H1 (cell line): ENCODE results near the gene CTF1. TPM values are rescaled to one million over a fixed set of nuclear protein-coding genes. Genes with fewer than 3 reads are reported as not detected.

Source experiments
- CBX5 ChIP-seq: fragments of 300-800, 300-1000 bp; sonication (generic); IDR thresholded peaks from 2 replicates; pipeline ENCODE4 v1.7.1; 2016; ENCODE audit warnings: antibody characterized with exemption, low read length, low read depth
- CHD2 ChIP-seq: IDR thresholded peaks from 2 replicates; pipeline ENCODE4 v1.6.1; 2012; ENCODE audit warnings: low read length, improper control_type of control experiment
- EGR1 ChIP-seq: IDR thresholded peaks from 2 replicates; pipeline ENCODE4 v1.6.1; 2011; ENCODE audit warnings: low read depth, low read length, borderline replicate concordance
- HDAC6 ChIP-seq: IDR thresholded peaks from one replicate; pipeline ENCODE4 v1.7.1; 2012; ENCODE audit warnings: low read depth, mild to moderate bottlenecking, inconsistent platforms, low read length, moderate library complexity
- JUND ChIP-seq: IDR thresholded peaks from 2 replicates; pipeline ENCODE4 v1.6.1; 2011; ENCODE audit warnings: mild to moderate bottlenecking, improper control_type of control experiment, low read length
- POLR2AphosphoS5 ChIP-seq: IDR thresholded peaks from 2 replicates; pipeline ENCODE4 v1.6.1; 2011; ENCODE audit warnings: low read depth, low read length
- POU5F1 ChIP-seq: IDR thresholded peaks from 2 replicates; pipeline ENCODE4 v1.6.1; 2011; ENCODE audit warnings: low read depth, mild to moderate bottlenecking, low read length, moderate library complexity
- SIX5 ChIP-seq: IDR thresholded peaks from 2 replicates; pipeline ENCODE4 v1.6.1; 2011; ENCODE audit warnings: mild to moderate bottlenecking, low read depth, low read length
- SP2 ChIP-seq: IDR thresholded peaks from 2 replicates; pipeline ENCODE4 v1.6.1; 2012; ENCODE audit warnings: mild to moderate bottlenecking, low read length, inconsistent platforms
- SUZ12 ChIP-seq: fragments of 200-600 bp; sonication (generic); IDR thresholded peaks from 2 replicates; pipeline ENCODE4 v1.6.1; 2012; ENCODE audit warnings: mild to moderate bottlenecking, inconsistent platforms, low read length, moderate library complexity, mixed read lengths
- TBP ChIP-seq: IDR thresholded peaks from 2 replicates; pipeline ENCODE4 v1.6.1; 2011; ENCODE audit warnings: low read depth, low read length, improper control_type of control experiment
- polyA plus RNA-seq, 7 experiments: library from polyadenylated mRNA; depleted of rRNA in 3 of 7; stranded (reverse) in 5 of 7; unstranded in 2 of 7; fragments of >200 nt in 5 of 7; fragments of 200-250 nt in 2 of 7; gene quantifications; 1 replicate in 5 of 7; 2 replicates in 1 of 7; 4 replicates in 1 of 7; pipeline versions ENCODE4 v1.2.1 to v1.2.3, GENCODE V29; 2011 to 2013; ENCODE audit warnings: missing spikeins in 2 of 7, mixed read lengths in 2 of 7
- total RNA-seq: library from RNA; stranded (reverse); fragmentation: NEBNext Ultra II Directional; extraction: Animal tissue kit (Norgen Biotek cat#: 25700); gene quantifications from 2 replicates; pipeline ENCODE4 v1.2.1, GENCODE V29; 2021
- TF ChIP-seq, protein P1 (sequence below), 3 experiments: IDR thresholded peaks; 1 replicate in 2 of 3; 2 replicates in 1 of 3; pipeline versions ENCODE4 v1.5.1 to v1.6.1; 2011; ENCODE audit warnings: low read length in 3 of 3, mild to moderate bottlenecking in 3 of 3, inconsistent platforms in 2 of 3, low read depth in 1 of 3, moderate library complexity in 1 of 3; ENCODE audit not compliant: insufficient read depth in 1 of 3; ENCODE audit errors: control extremely low read depth in 1 of 3
- TF ChIP-seq, protein P2 (sequence below): IDR thresholded peaks from 2 replicates; pipeline ENCODE4 v1.6.1; 2012; ENCODE audit warnings: inconsistent platforms

The CTF1 gene
- total and polyA plus RNA-seq, 2 of the 8 experiments (the other 6 are each of a cell fraction or from before 2014, with no cell fraction given): 0.97 to 3.4 TPM

DNA sequence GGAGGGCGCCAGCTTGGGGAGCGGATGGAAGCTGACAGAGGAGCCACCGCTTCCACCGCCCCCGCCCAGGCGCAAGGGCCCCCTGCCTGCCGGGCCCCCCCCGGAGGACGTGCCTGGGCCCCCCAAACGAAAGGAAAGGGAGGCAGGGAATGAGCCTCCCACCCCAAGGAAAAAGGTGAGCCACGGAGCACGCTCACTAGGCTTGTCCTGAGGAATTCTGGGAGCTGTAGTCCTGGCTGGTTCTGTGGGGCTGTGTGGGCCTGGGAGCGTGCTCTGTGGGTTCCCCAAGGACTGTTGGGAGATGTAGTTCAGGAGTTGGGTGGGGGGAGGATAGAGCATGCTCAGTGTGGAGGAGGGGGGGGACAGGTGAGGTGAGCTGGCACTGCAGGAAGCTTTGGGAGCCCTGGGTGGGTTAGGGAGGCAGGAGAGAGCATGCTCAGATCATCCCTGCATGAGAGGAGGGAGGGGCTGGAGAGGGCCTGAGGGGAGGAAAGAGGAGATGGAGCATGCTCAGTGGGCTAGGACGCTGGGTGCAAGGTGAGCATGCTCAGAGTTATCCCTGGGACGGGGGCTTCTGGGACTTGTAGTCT is 31.5 kb downstream of the CTF1 start (continued):
- TF ChIP-seq CBX5: no peak
- TF ChIP-seq JUND: no peak
- TF ChIP-seq EGR1: no peak
- TF ChIP-seq POLR2AphosphoS5: peak; percentile 68; the same call in 1 of the 2 replicates
- no peak for TF ChIP-seq SUZ12
- no peak for TF ChIP-seq POU5F1
- no peak for TF ChIP-seq CHD2
- TF ChIP-seq, protein P1, sequence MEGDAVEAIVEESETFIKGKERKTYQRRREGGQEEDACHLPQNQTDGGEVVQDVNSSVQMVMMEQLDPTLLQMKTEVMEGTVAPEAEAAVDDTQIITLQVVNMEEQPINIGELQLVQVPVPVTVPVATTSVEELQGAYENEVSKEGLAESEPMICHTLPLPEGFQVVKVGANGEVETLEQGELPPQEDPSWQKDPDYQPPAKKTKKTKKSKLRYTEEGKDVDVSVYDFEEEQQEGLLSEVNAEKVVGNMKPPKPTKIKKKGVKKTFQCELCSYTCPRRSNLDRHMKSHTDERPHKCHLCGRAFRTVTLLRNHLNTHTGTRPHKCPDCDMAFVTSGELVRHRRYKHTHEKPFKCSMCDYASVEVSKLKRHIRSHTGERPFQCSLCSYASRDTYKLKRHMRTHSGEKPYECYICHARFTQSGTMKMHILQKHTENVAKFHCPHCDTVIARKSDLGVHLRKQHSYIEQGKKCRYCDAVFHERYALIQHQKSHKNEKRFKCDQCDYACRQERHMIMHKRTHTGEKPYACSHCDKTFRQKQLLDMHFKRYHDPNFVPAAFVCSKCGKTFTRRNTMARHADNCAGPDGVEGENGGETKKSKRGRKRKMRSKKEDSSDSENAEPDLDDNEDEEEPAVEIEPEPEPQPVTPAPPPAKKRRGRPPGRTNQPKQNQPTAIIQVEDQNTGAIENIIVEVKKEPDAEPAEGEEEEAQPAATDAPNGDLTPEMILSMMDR (IDR thresholded peaks at IDR 0.05; ENCODE audit: control extremely low read depth in 1 of 3, insufficient read depth in 1 of 3, low read depth in 1 of 3, low read length in 3 of 3): no peak
- TF ChIP-seq TBP: no peak
- TF ChIP-seq, protein P2, sequence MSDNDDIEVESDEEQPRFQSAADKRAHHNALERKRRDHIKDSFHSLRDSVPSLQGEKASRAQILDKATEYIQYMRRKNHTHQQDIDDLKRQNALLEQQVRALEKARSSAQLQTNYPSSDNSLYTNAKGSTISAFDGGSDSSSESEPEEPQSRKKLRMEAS: 0 out of 2 replicates have a peak, but pooled peaks have one; percentile 39
- no peak for TF ChIP-seq HDAC6
- no peak for TF ChIP-seq SP2
- TF ChIP-seq SIX5: peak; percentile 77
